Raji (cell line): ENCODE data around the gene ADAM10.

Experiments
- POLR2A ChIP-seq: IDR thresholded peaks from 2 replicates; pipeline ENCODE4 v1.6.1; 2011; ENCODE audit warnings: low read depth, low read length, control low read depth; ENCODE audit not compliant: insufficient read depth

Gene ADAM10

GRCh38 chr15:58597943-58598828 lies 151.3 kb downstream of the ADAM10 start:
- TF ChIP-seq POLR2A = no peak

DNA sequence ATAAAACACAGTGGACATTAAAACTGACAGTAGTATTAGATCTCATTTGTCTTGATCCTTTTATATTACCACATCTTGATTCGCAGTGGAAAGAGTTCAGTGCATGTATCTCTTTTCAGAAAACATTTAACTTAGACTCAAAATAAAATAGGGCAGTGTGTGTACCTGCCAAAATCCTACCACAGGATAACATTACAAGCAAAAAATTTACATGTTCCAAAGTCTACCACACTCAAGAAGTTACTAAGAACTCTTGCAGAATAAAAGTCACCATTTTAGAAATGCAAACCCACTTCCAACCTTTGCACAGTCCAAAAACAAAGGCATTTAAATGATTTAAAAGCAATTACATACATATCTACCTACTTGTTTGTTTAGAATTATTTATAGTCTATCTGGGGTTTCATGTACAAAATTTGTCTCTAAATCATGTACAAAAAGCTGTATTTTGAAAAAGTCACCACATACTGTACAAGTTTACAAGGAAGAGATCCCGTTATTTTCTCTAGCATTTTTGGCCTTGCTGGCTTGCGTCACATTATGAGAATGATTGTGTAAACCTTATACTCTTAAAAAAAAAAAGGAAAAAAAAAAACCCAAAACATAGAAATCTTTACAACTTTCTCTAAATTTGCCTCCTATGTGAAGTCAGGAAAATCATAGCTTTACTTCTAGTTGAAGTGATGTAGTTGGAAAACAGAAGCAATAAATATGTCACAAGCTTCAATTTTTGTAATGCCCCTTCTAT lies 153.8 kb downstream of the ADAM10 start:
- no peak for TF ChIP-seq POLR2A

- TF ChIP-seq POLR2A = no peak
These were observed 154.6 kb downstream of the ADAM10 start for GRCh38 chr15:58594898-58595297.

- no peak for TF ChIP-seq POLR2A
These were observed 155.6 kb downstream of the ADAM10 start for GRCh38 chr15:58593870-58594269.

- no peak for TF ChIP-seq POLR2A
These were observed 158.6 kb downstream of the ADAM10 start for GRCh38 chr15:58590926-58591325.

- TF ChIP-seq POLR2A = no peak
These were observed 159.3 kb downstream of the ADAM10 start for GRCh38 chr15:58590236-58590635.

DNA sequence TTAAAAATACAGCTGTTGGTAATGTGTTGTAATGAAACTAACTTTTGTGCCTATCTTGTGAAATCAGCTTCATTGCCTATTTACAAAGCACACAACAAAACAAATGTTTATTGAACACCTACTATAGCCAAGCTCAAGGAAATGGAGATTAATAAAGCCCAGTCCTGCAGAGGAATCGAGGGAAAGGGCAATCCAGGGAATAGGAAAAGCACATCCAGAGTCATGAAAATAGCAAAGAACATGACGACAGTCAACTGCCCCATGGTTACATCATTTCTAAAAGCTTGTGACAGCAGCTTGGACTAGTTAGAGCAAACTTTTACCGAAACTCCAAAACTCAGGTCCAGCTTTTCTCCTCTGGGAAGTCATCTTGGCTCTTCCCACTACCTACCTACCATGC lies 160.5 kb downstream of the ADAM10 start:
- TF ChIP-seq POLR2A = no peak

- TF ChIP-seq POLR2A = no peak
These were observed 161.4 kb downstream of the ADAM10 start for GRCh38 chr15:58588096-58588495.

DNA sequence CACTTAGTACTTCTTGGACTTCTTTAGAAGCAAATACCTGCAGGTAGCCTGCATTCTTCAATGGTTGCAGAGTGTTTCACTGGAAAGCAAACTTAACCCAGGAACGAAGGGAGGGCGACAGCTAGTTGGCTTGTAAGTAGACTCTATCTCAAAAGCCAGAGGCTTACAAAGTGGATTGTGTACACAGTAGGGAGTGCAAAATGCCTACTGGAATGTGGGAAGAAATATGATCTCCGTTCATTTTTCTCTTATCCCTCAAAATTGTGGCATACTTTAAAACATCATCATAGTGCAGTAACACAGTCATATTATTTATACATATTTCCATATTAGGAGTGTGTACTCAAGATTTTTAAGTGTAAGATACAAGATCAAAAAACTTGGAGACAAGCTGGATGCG lies 162.0 kb downstream of the ADAM10 start:
- TF ChIP-seq POLR2A = no peak

GRCh38 chr15:58585693-58586443 lies 163.6 kb downstream of the ADAM10 start:
- no peak for TF ChIP-seq POLR2A

DNA sequence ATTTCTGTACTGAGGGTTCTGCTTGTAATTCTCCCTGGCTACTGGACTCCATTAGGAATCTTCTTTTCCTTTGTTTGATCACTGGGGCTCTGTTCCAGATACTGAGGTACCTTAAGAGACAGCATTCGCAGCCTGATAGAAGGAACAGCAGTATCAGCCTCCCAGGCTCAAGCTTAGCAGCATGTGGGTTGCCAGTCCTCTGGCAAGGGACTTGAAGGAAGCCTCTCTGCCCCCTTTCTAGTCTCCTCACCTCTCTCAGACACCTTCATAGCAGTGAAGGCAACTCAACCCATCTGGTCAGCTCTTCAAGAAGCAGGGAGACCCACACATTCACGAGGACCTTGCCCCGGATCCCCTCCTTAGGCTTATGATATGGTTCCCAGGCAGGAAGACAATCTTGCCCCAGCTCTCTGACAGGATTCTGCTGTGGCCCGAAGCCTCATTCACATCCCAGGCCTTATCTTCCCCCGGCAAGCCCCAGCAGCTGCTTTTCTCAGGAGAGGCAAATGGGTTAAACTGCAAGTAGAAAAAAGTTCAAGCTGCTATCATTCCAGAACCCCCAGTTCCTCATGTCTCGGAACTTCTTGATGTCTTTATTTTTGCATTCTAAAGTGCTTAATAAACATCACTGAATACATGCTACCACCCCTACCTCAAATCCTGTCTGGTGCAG lies 164.6 kb downstream of the ADAM10 start:
- no peak for TF ChIP-seq POLR2A

GRCh38 chr15:58583171-58583908 lies 166.2 kb downstream of the ADAM10 start:
- no peak for TF ChIP-seq POLR2A

DNA sequence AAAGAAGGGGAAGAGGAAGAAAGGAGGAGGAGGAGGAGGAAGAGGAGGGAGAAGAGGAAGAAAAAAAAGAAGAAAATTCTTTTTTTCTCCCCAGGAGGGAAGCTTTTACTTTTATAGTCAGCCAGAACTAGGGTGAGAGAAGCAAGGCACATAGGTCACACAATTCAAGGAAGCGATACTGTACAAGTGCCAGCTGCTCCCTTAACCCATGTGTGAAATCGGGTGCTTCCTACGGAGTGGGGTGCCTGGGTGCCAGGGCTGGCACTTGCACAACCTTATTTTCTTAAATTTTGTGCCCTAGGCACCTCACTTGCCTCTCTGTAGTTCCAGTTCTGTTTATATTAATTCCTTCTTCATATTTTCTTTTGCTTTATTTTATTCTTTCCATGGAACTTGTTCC lies 167.3 kb downstream of the ADAM10 start:
- no peak for TF ChIP-seq POLR2A

DNA sequence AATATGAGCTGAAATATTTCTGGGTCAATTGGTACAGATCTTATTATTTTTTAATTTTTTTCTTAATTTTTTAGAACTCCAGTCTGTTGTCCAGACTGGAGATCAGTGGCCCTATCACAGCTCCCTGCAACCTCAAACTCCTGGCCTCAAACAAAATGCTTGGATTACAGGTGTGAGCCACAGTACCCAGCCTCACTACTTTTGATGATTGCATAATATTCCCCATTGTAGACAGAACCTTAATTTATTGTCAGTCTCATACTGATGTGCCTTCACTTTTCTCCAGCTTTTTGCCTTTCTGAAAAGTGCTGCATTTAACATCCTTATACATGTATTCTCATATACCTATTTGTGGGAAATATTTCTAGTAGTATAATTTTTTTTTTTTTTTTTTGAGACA lies 172.8 kb downstream of the ADAM10 start:
- TF ChIP-seq POLR2A = no peak

- no peak for TF ChIP-seq POLR2A
These were observed 174.3 kb downstream of the ADAM10 start for GRCh38 chr15:58575045-58575786.
